ENCODE data around the gene RGS6.

RGS6 gene

GRCh38 chr14:72614365-72614764 is 682.1 kb downstream of the RGS6 start:
- no peak overlapping the region for H3K27ac ChIP-seq
- intact Hi-C loops (cut with DNase I; ENCODE audit: low total_unique reads): no loop called here
- no peak for DNase-seq
- TF ChIP-seq CTCF (IDR thresholded peaks at IDR 0.05): no peak
- no peaks in the 10 kb centered on the region for H3K27me3 ChIP-seq
- no peaks in the 10 kb centered on the region for H3K36me3 ChIP-seq
- no peak overlapping the region for H3K4me3 ChIP-seq
- H3K9me3 ChIP-seq: no peaks in the 10 kb centered on the region
- H3K4me1 ChIP-seq: peaks cover 0 to 53% (median 25%) of the 10 kb centered on the region in 4 donors

- no peak for TF ChIP-seq CTCF (IDR thresholded peaks at IDR 0.05)
- no peaks in the 10 kb centered on the region for H3K36me3 ChIP-seq
- H3K4me3 ChIP-seq: no peak overlapping the region
- no peaks in the 10 kb centered on the region for H3K9me3 ChIP-seq
- no peak for DNase-seq
- peaks cover 0 to 53% (median 25%) of the 10 kb centered on the region in 4 donors for H3K4me1 ChIP-seq
- H3K27ac ChIP-seq: peak overlapping the region in 1 of 2 donors; percentile 17
- no peaks in the 10 kb centered on the region for H3K27me3 ChIP-seq
- intact Hi-C loops (cut with DNase I; ENCODE audit: low total_unique reads): no loop called here
Measured at GRCh38 chr14:72614891-72615415, 682.7 kb downstream of the RGS6 start.

- TF ChIP-seq CTCF (IDR thresholded peaks at IDR 0.05): no peak
- no peak overlapping the region for H3K4me3 ChIP-seq
- no peaks in the 10 kb centered on the region for H3K36me3 ChIP-seq
- H3K27me3 ChIP-seq: no peaks in the 10 kb centered on the region
- no peak for DNase-seq
- intact Hi-C loops (cut with DNase I; ENCODE audit: low total_unique reads): no loop called here
- H3K4me1 ChIP-seq: peaks cover 0 to 53% (median 25%) of the 10 kb centered on the region in 4 donors
- H3K27ac ChIP-seq: peak overlapping the region in 1 of 2 donors; percentile 17
- H3K9me3 ChIP-seq: no peaks in the 10 kb centered on the region
Measured at GRCh38 chr14:72615451-72616121, 683.4 kb downstream of the RGS6 start.
